ENCODE data around the gene VGLL4. TPM values are rescaled to one million over a fixed set of nuclear protein-coding genes. Genes with fewer than 3 reads are reported as not detected.

The VGLL4 gene
- polyA plus RNA-seq, 5 donors, result 95.0 to 117 (median 103) TPM

- no peak for DNase-seq
These were observed 11.6 kb upstream of the VGLL4 start for GRCh38 chr3:11655196-11655928.

GRCh38 chr3:11654166-11654565 is 10.5 kb upstream of the VGLL4 start:
- DNase-seq, result no peak

- no peak for DNase-seq
These were observed 9.8 kb upstream of the VGLL4 start for GRCh38 chr3:11653298-11654055.

GRCh38 chr3:11651900-11652299 is 8.2 kb upstream of the VGLL4 start:
- DNase-seq, result no peak

GRCh38 chr3:11651477-11651876 is 7.8 kb upstream of the VGLL4 start:
- no peak for DNase-seq

GRCh38 chr3:11650391-11650790 is 6.7 kb upstream of the VGLL4 start:
- DNase-seq, result no peak

GRCh38 chr3:11648735-11649134 is 5.0 kb upstream of the VGLL4 start:
- no peak for DNase-seq

GRCh38 chr3:11643201-11643603 is 513 bp downstream of the VGLL4 start:
- DNase-seq, result peak in 1 of 2 donors; percentile 55

- peak; percentile 86 for DNase-seq
These were observed 1.1 kb downstream of the VGLL4 start for GRCh38 chr3:11642431-11643191.

- DNase-seq, result peak; percentile 58 to 75
These were observed 1.9 kb downstream of the VGLL4 start for GRCh38 chr3:11641683-11642430.

GRCh38 chr3:11641316-11641682 is 2.4 kb downstream of the VGLL4 start:
- DNase-seq, result no peak

GRCh38 chr3:11640009-11640673 is 3.6 kb downstream of the VGLL4 start:
- DNase-seq, result no peak

- DNase-seq, result no peak
These were observed 5.0 kb downstream of the VGLL4 start for GRCh38 chr3:11638495-11639358.

- no peak for DNase-seq
These were observed 5.7 kb downstream of the VGLL4 start for GRCh38 chr3:11637901-11638458.

GRCh38 chr3:11636394-11636770 is 7.3 kb downstream of the VGLL4 start:
- DNase-seq, result peak; percentile 59 to 70

GRCh38 chr3:11635680-11636393 is 7.9 kb downstream of the VGLL4 start:
- DNase-seq, result peak; percentile 48 to 71

GRCh38 chr3:11634974-11635612 is 8.6 kb downstream of the VGLL4 start:
- DNase-seq, result no peak

GRCh38 chr3:11634081-11634635 is 9.6 kb downstream of the VGLL4 start:
- DNase-seq, result no peak
